Stimulated activated CD4-positive, alpha-beta T cell treated with anti-CD3 and anti-CD28 coated beads, Interleukin-4, amount 100 ng/mL, for 48 hours (primary cell): ENCODE results near the gene RABGGTA.
"Not testable (repeated sequence)": the region's sequence is repeated elsewhere in the genome, so short reads cannot be mapped to it uniquely, and the experiment has no call there.

Source experiments
- DNase-seq, 2 donors: peaks; one replicate each; pipeline ENCODE4 v3.0.0-alpha.2; 2020; ENCODE audit warnings: low read depth in 2 of 2

Gene RABGGTA

DNA sequence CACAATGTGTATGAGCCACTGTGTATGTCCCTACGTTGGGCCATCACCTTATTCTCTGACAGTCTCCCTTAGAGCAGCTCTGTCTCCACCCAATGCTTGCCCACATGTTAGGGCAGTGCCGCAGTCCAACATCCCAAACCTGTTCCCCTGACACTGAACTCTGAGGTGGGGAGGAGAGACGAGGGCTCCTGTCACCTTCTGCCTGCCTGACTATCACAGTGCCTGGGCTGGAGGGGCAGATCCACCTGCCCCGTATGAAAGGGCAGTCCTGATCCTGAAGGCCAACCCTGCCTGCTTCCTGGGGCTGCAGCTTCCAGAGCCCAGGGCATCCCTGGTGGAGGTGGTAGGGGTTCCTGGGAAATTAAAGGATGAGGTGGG, 10.6 kb downstream of the RABGGTA start:
- no peak for DNase-seq

DNA sequence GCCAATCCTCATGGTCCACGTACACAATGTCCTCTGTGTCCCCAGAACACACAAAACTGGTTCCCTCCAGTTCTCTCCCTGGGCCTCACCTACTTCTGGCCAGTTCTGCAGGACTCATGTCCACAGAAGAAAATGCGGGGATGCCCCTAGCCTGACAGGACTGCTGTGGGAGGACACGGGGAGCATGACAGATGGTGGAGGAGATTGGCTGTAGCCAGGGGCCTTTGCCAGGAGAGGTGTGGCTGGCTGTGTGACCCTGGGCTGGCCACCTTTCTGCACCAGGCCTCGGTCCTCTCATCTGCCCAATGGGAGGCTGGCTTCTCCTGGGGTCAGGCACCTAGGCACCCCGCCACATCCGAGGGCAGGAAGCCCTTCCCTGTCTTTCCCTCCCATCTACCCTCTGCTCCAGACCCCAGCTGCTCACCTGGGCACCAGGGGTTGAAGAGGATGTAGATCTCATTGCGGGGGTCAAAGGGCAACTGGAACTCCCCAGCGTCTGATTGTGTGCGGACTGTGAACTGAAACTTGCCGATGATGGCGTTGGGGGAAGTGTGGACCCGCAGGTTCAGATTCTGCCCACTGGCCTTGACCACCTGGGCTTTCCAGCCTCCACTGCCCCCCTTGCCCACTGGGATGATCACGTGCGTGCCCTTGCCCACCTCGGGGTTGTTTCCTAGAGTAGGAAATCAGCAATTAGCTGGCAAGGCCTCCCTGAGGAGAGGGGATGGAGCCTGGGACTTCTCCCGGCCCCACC, 11.2 kb downstream of the RABGGTA start:
- DNase-seq = no peak

DNA sequence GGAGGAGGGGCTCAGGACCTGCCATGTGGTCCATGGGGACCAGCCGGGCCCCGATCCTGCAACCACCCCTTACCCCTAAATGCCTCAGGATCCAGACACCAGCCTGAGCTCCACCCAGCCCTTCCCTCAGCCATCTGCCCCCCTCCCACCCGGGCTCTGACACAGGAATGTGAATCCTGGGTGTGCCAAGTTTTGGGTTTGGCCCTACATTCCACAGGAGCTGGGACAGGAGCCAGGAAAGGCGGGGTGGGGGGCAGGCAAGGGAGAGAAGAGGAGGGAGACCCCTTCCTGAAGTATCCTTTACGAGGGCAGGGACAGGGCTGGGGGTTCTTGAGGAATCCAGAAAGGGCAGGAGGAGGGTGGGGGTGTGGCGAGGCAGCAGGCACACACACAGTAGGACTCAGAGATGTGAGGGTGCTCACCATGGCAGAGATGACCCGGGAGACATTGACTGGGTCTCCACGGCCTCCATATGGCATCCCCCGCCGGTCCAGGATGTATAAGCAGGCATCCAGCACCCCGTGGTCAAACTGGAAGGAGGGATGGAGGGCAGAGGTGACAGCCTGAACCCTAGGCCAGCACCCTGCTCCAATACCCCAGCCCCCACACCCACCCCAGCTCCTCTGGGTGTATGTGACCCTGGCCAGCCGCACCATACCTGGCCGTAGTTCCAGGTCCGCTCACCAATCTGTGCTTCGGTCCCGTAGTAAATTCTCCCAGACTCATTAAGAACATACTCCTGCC, 11.9 kb downstream of the RABGGTA start:
- DNase-seq = no peak

DNA sequence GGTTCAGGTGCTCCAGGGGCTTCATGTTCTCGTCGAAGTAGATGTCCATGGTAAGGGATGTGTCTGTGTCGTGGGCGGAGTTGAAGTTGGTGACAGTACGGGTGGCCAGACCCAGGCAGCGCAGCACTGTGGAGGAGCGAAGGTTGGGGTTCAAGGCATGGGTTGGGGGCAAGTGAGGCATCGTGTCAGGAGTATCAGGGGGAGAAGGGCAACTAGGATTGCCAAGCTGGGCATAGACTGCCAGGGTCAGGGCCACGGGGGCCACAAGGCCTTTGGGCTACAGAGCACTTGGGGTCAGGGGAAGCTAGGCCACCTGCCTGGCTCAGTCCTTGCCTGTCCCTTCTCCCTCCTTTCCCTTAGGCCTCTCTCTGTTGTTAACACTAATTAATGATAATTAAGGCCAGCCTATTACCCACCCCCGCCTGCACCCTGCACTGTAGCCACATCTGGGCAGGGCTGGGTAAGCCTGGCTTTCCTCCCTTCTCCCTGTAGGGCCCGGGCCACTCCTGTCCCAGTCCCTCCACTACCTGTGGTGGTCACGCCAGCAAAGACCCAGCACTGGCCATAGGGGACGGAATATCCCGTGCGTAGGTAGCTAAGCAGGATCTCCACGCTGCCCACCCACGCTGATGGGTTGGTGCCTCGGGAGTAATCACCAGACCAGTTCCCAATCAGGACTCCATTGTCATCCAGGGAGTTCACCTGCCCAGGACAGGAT, 12.7 kb downstream of the RABGGTA start:
- no peak for DNase-seq

DNA sequence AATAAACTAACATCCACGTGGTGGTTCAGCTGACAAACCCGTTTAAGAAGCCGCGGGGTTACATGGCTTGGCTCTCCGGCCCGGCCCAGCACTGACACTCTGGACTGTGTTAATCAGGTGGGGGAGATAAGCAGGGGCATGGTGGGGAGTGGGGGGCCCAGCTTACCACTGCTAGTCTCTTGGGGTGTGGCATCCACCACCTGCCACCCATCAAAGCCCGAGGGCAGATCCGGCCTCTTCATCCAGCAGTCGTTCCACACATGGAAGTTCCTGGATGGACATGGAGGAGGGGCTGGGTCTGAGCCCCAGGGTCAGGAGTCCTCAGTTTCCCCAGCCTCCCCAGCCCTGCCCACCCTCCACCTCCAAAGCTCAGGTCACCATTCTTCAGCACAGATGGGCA, 13.3 kb downstream of the RABGGTA start:
- no peak for DNase-seq

DNA sequence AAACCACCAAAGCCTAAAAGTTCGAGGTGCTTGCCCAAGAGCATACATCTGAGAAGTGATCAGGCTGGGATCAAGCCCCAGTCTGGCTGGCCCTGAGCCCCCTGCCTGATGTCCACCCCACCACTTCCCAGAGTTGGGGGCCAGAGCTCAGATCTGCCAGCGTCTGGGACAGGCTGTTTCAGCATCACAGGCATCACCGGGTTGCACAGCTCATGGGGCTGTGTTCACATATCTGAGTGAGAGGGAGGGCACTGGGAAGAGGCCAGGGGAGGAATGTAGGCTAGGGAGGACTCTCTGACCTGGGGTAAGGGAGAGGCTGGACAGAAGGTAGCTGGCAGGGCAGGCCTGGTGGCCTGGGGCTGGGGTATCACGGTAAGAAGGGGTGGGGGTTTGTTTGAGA, 14.4 kb downstream of the RABGGTA start:
- DNase-seq = no peak

DNA sequence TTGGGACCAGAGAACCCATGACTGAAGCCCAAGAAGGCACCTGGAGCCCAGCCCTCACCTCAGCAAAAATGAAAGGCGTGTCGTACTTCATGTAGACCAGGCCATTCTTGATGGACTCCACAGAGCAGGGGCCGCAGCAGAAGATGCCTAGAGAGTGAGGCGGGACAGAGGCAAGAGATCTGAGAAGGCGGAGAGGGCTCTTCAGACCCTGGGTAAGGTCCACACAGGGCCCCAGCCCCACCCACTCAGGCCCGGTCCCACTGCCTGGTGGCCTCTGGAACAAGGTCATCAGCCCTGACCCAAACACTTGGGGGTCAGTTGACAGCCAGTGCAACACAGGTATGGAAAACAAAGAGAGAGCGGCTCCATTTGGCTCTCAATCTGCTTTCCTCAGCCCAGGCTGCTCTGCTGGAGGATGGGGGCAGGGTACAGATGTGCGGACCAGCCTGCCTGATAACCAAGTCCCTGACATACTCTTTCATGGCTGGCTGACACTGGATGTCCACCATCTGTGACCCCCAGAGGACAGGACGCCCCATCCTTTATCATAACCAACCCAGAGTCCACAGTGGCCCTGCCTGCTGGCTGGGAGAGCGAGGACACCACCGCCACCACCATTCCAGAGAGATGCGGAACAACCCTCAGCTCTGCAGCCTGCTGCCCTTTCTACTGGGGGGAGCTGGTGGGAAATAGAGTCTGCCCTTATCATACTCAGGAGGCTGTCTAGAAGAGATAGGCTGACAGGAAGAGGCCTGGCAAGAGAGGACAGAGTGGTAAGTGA, 15.3 kb downstream of the RABGGTA start:
- DNase-seq = no peak

DNA sequence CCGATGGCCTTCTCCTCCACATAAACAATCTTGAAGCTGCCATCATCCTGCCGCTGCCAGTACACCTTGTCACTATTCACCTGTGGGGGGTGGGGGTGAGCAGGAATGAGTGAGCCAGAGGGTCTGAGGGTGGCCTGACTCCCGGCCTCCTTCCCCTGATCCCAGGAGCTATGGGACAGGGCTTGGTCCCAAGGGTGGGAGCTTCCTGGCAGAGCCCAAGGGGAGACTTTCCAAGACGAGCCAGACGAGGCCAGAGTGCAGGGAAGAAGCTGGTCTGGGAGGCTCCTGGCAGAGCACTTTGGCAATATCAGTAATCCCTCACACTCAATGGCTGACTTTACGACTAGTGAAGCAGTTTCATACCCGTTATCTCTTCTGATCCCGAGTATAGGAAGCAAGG, 16.0 kb downstream of the RABGGTA start:
- DNase-seq = no peak

DNA sequence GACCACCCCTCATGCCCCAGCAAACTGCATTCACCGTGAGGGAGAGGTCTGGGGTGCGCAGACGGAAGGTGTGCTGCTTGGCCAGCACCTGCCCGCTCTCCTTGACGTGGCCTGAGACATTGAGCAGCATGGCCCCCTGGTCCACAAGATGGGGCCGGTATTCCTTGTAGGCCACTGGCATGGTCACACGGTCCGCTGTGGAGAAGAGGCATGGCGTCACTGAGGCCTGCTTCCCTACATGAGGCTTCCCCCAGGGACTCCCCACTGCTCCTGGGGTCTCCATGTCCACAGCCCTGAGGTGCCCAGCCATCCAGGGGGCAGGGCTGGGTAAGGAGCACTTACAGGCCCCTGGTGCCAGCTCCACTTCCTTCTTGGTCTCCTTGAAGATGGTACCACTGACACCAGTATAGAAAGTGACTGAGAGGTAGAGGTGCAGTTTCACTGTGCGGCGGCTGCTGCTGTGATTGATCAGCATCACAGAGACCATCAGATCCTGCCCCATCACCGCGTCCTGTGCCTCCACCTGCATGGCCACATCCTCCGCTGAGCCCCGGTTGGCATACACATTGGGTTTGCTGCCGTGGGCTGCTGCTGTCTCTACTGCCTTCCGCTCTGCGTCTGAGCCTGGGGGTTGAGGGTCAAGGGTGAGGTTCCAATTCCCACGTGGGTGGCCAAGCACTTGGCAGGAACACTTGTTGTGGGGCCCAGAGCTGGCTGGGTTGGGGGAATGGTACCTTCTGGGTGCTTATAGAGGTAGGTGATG, 16.6 kb downstream of the RABGGTA start:
- no peak for DNase-seq

DNA sequence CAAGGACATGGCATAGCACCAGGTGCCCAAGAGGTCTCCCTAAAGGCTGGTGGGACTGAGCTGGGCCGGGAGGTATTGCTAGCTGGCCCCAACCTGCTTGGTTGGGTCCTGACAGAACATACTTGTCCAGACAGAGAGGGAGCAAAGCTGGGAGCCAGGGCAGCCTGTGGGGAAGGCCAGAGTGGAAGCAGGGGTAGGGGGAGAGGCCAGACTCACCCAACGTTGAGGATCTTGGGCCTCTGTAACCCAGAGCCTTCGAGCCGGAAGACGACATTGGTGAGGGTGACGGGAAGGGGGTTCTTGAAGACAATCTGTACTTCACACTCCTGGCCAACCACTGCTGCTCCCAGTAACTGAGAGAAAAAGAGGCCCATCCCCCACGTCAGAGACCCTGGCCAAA, 17.5 kb downstream of the RABGGTA start:
- DNase-seq = no peak

DNA sequence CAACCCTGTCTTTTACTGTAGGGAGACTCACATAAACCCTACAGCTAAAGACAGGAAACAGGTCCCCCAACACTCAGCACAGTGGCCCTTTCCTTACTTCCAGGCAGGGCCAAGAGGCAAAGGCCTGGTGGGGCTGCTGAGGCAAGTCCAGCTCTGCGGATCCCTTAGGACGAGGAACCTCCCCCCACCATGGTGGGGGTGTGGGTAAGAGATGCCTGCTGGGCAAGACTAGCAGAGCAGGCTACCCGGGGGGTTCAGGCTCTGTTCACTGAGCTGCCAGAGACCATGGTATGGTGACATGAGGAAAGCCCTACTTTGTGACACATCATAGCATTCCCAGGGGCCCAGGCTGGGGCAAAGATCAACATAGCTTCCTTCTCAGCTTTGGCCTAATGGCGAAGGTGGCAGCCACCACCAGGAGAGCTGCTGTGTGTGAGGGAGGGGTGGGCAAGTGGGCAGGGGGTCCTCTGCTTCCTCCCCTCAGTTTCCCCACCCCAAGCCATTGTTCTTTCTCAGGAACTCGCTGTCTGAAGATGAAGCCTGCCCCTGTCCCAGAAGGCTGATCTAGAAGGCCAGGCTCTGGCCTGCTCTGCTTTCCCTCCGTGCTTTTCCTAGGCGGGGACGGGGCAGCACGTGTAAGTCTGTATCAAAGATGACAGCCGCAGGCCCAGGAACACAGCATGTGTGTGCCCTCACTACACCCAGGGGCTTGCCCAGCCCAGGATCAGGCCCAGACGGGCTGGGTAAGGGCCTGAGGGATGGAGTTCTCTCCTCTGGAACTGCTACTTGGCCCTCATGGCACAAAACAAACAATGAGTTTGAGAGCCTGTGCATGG, 18.9 kb downstream of the RABGGTA start:
- no peak for DNase-seq

DNA sequence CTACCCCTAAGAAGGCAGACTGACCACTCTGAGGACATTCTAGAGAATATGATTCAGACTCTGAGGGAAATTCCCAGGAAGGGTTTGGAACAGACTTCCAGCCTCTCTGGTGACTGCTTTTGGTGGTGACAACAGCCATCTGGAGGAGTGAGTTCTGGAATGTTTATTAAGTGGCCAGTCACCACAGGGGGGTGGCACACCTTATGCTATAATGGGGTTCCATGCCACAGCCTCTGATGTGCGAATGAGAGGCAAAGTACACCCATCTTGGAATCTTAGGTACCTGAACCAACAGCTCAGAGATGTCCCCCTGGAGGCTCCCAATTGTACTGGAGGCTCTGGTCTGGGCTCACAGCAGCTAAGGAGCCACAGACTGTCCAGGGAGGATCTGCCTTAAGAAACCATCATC, 19.5 kb downstream of the RABGGTA start:
- DNase-seq = no peak

DNA sequence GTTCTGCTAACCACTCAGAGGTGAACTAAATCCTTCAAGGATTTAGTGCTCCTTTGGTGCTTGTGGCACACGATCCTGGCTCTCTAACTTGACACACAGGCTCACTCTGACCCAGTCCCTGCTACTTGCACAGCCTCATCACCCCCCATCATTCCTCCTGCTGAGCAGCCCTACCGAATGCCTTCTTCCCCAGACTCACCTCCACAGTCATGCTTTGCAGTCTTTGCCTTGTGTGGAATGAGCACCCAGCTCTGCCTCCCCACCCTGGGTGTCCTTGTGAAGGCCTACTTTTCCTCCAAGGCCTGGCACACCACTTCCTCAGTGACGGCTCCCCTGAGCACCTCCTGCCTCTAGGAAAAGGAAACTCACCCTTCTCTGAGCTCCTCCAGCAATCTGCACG, 21.0 kb downstream of the RABGGTA start:
- no peak for DNase-seq

DNA sequence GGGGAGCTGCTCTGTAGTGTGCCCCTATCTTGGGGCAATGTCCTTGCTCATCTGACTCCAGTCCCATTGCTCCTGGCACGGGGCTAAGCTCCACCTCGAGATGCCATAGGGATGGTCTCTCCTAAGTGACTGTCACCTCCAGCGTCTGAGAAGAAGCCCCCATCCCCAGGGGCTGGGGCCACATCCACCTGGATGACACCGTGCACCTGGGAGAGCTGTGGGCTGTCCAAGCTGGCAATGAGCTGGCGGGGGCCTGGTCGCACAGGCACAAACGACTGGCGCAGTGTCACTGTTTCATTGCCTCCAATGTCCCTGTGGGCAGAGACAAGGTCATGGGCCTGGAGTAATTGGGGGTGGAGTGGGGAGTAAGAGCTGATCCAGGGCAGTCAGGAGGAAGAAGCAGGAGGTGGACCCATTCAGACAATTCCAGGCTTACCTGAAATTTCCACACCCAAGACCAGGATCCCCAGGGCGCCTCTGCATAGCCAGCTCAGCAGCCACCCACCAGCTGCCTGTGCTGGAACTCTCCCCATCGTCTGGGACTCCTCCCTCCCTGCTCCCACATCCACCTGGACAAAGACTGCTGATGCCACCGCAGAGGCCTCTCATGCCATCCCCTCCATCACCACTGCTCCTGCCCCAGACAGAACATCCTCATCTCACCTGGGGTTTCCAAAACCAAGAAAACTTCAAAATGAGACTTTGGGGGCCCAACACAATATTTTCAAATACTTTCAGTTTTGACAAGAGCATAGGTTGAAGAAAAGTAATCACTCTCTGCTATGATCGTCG, 22.0 kb downstream of the RABGGTA start:
- no peak for DNase-seq

DNA sequence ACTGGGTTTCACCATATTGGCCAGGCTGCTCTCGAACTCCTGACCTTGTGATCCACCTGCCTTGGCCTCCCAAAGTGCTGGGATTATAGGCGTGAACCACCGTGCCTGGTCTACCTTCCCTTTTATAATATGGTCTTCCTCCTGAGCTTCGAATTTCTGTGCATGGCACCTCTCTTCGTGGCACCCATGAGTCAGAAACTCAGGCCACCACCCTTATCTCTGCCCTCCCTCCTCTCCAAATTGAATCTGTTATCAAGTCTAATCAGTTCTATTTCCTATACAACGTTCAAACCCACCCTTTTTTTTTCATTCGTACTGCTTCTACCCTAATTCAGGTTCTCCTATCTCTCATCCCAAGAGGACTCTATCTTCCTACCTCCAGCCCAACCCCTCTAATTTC, 24.0 kb downstream of the RABGGTA start:
- no peak for DNase-seq

DNA sequence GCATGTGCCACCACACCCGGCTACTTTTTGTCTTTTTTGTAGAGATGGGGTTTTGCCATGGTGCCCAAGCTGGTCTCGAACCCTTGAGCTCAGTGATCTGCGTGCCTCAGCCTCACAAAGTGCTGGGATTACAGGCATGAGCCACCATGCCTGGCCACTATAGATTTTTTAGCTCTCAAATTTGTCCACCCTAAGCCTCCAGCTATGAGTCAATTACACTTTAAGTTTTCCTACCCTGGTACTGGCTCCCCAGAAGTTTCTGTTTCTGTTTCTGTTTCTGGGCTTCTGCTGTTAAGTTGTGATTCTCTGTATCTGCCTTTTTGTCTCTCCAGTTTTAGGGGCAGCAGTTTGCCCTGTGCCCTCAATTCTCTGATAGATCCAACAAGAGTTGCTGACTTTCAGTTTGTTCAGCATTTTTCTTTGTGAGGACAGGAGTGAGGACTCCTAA, 24.6 kb downstream of the RABGGTA start:
- DNase-seq = peak in 1 of 2 donors; percentile 7

DNA sequence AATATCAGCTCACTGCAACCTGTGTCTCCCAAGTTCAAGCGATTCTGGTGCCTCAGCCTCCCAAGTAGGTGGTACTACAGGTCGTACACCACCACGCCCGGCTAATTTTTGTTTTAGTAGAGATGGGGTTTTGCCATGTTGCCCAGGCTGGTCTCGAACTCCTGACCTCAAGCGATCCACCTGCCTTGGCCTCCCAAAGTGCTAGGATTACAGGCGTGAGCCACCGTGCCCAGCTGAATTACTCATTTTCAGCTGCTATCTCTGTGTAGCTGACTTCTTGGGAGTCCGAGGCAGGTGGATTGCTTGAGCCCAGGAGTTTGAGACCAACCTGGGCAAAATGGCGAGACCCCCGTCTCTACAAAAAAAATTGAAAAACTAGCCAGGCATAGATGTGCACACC, 26.0 kb downstream of the RABGGTA start:
- DNase-seq = not testable (repeated sequence)

DNA sequence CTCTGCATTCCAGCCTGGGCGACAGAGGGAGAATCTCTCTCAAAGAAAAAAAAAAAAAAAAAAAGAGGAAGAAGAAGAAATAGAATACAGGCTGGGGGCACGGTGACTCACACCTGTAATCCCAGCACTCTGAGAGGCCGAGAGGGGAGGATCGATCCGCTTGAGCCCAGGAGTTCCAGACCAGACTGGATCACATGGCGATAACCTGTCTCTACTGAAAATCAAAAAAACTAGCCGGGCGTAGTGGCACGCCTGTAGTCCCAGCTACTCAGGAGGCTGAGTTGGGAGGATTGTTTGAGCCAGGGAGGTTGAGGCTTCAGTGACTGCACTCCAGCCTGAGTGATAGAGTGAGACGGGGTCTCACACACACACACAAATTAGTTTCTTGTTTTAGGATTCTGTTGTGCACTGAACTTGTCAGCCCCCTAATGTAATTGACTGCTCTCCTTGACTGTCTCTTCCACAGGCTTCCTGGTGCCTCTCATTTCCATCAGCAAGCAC, 28.0 kb downstream of the RABGGTA start:
- no peak for DNase-seq

DNA sequence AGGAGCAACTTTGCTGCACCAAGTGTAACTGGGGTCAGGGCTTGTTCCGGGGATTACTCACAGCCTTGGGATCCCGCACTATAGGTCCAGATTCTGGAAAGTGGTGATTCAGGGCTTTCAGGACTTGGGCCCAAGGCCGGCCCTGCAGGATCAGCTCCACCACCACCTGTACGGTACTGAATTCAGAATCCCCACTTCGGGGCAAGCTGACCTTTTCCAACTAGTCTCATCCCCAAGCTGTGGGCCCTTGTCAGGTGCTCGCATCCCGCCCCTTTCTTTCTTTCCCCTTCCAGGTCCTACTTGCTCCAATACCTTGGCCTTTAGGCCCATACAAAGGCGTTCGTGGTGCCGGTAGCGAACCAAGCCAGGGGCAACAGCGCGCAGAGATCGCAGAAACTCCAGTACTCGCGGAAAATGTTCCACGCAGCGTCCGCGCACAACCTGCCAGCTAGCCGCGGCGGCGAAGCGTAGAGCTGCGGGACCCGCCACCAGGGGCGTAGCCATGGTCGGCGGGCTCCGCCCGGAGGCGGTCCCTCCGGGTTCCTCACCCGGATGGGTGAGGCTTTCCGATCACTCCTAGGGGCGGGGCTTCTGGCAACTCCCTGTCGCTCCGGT, 29.5 kb downstream of the RABGGTA start:
- DNase-seq = peak; percentile 88 to 96
